Suppressor macrophage treated with lipopolysaccharide for 4 hours (primary cell): Measurements from ENCODE around the gene CUX1.
"Not testable (repeated sequence)": the region's sequence is repeated elsewhere in the genome, so short reads cannot be mapped to it uniquely, and the experiment has no call there.

Experiments
- DNase-seq: peaks from one replicate; pipeline ENCODE4 v3.0.0-alpha.2; 2020

Gene CUX1

DNA sequence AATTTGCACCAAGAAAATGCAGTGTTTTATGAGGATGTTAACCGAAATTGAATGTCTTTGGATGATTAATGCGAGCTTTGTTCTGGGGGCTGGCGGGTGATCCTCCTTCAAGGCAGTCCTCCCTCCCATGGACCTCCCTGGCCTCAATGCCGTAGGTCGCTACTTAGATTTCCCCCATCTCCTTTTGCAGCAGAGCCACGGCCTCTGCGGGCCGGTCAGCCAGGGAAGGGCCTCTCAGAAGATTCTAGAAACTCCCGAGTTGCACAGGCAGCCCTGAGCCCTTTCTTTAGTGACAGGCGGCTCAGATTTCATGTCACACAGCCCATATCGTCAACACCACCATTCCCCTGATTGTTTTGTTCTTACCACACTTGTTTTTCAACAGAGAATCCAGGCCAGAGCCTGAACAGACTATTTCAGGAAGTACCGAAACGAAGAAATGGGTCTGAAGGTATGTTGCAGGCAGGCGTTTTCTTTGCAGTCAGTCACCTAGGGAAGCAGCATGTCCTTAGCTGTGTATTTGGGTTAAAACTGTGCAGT, 381.1 kb downstream of the CUX1 start:
- DNase-seq: no peak

DNA sequence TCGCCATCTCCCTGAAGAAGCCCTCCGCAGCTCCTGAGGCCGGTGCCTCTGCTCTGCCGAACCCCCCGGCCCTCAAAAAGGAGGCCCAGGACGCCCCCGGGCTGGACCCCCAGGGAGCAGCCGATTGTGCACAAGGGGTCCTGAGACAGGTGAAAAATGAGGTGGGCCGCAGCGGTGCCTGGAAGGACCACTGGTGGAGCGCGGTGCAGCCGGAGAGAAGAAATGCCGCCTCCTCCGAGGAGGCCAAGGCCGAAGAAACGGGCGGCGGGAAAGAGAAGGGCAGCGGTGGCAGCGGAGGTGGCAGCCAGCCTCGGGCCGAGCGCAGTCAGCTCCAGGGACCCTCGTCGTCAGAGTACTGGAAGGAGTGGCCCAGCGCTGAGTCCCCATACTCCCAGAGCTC, 384.1 kb downstream of the CUX1 start:
- no peak for DNase-seq

DNA sequence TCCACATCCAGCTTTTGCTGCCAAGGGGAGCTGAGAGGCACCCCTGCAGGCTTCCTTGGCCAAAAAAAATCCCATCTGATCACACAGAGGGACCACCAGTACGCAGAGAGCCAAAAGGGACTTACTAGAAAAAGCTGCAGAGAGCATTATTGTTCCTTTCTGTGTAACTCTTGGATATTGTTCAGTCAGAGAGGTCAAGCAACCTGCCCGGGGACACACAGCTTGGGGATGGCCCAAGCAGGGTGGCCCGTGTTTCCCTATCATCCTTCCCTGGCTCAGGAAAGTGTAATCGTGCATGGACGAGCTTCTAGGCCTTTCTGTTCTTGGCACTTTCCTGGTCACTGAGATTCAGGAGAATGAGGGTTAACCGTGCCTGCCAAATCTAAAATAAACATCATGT, 385.1 kb downstream of the CUX1 start:
- no peak for DNase-seq

DNA sequence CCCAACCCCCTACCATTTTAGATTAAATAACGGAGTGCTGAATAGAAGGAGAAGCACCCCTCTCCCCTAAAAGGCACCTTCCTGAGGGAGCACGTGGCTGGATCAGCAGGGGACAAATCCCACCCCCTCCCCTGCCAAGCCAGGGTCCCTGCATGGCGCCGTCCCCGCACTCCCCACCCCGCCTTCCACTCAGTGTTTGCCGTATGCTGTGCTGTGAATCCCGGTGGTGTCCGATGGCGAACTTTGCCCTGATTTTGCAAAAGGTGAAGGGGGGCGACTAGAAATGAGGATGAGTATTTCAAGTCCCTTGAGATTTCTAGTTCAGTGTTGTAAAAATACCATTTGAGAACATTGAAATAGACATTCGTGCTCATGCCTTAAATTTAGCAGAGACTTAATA, 385.8 kb downstream of the CUX1 start:
- DNase-seq: no peak

DNA sequence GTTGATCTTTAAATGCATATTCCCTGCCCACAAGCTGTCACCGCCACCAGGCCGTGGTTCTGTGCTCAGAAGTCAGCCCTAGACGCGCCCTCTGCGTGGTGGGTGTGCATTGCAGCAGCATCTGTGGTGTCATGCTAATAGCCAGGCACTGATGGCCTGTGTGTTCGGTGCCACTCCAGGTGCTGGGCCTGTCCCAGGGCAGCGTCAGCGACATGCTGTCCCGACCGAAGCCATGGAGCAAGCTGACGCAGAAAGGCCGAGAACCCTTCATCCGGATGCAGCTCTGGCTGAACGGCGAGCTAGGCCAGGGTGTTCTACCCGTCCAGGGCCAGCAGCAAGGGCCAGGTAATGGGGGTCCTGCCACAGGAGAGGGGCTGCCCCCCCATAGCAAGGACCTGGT, 386.8 kb downstream of the CUX1 start:
- DNase-seq: no peak

DNA sequence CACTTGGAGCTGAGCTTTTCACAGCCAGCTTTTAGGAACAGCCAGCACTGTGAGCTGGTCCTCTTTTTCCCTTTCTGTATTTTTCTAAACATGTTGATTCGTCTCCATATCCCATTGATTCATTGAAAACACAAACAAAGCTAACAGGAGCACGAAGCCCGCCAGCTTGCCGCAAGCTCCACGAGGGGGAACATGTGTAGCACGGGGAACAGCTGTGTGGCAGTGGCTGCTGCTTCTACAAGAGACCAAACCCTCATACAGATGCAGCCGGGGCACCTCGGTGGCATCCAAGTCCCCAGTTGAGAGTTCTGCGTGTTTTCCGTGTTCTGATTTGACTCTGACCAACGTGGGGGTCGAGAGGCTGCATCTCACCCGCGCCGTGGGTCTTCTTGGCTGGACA, 388.5 kb downstream of the CUX1 start:
- DNase-seq: no peak

DNA sequence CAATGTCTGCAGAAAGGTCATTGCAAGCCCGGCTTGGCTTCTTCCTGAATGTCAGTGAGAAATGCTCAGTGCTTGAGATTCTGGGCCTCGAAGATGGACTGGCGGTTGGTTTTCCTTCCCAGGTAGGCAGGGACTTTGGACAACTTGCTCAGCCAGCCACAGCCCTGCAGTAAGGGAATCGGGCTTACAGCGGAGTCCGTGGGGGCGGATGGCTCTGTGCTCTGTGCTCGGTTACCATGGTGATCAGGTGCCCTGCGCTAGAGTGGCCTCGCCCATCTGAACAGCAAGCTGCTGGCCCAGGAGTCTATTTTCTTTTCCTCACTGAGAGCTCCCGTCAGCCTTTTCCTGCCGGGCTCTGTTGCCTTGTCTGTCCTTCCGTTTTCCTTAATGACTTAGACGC, 391.4 kb downstream of the CUX1 start:
- DNase-seq: no peak

DNA sequence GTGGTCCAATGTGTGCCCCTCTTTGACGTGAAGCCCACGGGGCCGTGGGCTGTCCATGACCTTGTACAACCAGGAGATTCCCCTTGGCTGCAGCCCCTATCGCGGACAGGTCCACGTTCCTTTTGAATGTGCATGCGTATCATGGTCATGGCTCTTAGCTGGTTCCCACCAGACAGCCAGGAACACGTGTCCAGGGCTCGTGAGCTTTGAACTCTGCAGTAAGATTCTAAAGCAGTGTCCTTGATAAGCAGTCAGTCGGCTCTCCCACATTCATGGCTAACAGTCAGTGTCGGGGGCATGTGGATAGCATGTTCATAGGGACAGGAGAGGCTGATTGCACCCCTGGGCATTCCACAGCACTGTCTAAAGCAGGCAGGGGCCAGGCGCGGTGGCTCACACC, 393.4 kb downstream of the CUX1 start:
- DNase-seq: no peak

DNA sequence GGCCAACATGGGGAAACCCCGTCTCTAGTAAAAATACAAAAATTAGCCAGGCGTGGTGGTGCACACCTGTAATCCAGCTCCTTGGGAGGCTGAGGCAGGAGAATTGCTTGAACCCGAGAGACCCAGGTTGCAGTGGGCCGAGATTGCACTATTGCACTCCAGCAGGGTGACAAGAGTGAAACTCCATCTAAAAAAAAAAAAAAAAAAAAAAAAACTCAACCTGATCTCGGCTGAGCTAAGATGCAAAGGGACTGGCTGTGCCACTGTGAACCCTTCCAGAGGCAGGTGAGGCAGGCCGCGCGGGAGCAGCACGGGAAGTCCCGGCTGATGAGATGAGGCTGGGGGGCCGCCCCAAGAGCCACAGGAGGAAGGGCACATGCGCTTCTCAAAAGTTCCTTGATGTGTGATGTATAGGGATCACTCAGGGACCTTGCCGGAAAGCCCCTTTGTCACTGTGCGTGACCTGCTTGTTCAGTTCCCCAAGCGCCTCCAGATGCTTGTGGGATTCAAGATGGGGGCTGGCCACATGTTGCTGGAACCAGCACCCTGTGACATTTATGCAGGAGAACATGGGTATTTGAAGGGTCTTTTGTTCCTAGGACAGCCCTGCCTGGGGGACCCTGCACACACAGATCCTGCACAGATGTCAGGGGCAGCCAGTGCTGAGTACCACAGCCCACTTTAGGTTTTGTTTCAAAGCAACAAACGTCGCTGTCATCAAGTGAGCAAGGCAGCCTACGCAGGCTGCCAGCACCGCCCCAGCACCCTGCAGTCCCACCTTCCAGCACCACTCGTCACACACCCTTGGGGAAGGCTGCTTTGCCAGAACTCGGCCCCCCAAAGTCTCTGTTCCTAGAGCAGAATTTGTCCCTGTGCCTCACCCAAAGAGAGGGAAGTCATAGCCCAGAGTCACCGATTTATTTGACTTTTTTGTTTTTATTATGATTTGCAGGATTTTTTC, 394.4 kb downstream of the CUX1 start:
- no peak for DNase-seq

DNA sequence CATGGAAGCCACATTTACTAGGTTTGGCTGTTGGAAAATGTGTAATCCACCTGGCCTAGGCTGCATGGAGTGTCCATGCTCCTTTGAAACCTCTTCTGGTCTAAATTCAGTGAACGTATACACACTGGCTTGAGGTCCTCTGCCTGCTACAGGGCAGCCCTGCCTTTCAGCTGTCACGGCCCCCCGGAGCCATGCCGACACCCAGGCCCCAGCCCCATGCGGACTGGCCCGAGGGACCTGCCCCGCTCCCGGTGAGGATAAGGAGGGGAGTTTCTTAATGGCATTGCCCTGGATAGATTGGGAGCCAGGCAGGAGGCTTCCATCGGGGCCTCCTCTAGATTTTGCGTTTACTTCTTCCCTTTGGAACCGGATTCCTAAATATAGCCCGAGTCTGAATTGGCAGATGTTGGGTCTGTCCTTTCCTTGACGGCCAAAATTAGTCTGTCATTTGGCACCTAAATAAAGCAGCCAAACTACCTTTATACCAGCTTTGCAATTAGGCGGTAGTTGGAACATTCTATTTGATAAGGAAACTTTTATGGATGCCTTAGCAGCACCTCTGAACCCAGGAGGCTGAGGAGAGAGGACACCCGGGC, 397.1 kb downstream of the CUX1 start:
- DNase-seq: no peak

DNA sequence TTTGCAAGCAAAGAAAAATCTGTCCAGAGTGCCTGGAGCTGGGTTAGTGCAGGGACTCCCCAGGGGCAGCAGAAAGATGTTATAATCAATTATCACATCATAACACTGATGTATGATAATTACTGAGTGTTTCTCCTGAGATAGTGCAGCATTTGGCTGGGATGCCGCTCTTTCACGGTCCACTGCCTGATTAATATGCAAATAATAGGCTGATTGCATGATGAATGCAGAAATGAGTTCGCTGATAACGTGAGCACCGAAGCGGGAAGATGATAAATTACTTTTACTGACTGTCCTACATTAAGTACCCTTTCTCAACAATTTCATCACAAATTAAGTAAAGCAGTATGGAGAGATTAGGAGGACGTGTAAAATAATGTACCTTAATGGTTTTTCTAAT, 397.8 kb downstream of the CUX1 start:
- DNase-seq: no peak

DNA sequence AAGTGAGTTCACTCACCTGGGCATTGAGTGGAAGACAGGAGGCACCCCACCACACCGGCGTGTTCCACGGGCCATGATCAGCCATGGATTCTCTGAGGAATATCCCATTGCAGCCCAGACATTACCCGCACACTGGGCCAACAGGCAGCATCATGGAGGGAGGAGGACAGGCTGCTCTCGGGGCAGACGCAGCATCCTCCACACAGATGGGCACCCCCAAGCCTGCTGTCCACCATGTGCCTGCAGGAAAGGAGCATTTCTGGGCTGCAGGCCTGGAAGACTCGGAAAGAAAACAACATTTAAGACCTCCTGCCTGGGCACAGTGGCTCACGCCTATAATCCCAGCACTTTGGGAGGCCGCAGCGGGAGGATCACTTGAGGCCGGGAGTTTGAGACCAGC, 398.3 kb downstream of the CUX1 start:
- no peak for DNase-seq

DNA sequence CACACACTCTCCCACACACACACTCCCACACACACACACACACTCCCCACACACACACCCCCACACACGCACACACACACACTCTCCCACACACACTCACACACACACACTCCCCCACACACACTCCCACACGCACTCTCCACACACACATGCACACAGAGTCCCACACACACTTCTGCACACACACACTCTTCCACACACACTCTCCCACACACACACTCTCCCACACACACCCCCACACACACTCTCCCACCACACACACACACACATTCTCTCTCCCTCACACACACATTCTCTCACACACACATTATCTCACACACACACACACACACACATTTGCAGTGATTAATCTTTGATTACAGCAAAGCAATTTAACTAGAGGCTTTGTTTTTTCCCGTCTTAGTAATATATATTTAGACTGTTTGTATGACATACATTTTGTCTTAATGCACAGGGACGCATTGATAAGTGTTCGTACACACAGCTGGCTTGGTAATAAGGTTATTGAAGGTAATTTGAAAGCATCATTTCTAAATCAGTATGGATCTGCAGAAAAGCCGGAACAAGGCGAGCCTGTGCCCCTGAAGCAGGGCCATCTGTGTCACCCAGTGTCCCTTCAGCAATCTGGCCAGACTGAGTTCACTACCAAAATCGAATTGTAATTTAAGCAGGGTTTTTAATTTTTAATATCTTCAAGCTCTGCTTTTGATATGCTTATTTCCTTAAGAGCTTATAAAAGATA, 399.3 kb downstream of the CUX1 start:
- DNase-seq: no peak

DNA sequence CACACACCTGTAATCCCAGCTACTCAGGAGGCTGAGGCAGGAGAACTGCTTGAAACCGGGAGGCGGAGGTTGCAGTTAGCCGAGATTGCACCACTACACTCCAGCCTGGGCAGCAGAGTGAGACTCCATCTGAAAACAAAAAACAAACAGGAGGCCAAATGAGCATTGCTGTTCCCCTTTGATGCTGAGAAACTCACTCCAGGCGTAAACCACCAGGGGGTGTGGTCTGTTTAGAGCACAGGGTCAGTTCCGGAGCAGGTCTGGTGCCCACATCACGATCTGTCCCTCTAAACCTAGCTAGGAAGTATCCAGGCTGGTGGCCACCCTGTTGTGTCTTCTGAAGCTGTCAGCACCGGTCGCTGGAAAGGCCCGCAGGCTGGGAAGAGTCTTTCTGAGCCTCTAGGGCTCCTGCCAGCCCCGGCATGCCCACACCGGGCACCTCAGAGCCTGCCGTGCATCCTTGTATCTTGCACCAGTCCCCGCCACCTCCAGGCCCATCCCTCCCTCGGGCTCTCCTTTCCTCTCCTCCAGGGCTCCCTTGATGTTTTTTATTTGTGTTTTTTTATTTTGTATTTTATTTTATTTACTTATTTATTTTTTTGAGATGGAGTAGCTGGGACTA, 402.9 kb downstream of the CUX1 start:
- DNase-seq: no peak

DNA sequence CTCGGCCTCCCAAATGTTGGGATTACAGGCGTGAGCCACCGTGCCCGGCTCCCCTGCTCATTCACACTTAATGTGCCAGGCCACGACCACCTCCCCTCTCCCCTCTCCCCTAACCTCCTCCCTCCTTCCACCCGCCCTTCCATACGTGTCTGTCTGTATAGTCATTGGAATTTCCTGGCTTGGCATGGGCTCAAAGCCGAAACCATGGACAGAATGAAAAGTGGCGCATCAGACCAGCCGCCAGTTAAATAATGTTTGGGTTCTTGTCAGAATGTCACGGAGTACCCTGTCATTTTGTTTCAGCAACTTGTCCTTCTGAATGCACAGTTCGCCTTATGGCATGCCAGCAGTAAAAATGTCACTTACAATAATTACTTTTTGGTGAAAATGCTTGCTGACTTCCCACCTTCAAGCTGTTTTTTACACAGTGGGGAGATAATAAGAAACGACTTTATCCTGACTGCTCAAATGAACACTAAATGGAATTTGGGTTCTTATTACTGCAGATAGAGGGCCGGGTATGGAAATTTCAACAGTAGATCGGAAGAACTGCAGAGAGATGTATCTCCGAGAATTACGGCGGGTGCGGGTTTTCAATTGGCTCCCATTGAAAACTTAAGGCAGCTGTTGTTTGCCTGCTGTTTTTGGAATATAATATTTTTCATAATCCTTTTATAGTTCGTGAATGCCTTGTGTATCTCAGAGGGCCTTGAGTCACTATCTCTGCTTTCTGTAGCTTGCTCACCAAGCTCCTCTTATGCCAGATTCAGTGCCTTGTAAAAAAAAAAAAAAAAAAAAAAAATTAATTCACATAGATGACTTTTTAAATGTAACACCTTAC, 403.8 kb downstream of the CUX1 start:
- DNase-seq: no peak

DNA sequence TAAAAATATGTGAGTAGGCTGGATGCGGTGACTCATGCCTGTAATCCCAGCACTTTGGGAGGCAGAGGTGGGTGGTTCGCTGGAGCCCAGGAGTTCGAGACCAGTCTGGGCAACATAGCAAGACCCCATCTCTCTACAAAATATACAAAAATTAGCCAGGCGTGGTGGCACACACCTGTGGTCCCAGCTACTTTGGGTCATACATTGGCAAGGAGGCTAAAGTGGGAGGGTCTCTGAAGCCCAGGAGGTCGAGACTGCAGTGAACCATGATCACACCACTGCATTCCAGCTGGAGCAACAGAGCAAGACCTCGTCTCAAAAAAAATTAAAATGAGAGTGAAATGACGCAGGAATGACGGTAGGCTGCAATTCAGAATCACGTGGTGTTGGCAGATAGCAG, 404.5 kb downstream of the CUX1 start:
- DNase-seq: no peak

DNA sequence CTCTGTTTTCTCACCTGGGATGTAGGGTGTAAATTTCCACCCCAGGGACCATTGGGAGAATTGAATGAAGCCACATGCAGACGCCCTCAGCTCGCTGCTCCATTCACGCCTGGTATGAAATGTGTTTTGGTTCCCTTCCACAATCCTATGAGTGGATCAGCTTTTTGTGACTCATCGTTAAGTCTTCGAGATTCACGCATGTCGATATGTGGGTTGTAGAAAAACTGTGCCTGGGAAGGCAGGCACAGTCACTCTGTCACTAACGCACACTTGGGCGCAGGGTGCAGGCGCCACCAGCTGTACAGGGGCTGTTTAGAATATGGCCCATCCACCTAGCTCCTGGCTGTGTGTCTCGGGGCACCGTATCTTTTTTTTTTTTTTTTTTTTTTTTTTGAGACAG, 405.0 kb downstream of the CUX1 start:
- no peak for DNase-seq

DNA sequence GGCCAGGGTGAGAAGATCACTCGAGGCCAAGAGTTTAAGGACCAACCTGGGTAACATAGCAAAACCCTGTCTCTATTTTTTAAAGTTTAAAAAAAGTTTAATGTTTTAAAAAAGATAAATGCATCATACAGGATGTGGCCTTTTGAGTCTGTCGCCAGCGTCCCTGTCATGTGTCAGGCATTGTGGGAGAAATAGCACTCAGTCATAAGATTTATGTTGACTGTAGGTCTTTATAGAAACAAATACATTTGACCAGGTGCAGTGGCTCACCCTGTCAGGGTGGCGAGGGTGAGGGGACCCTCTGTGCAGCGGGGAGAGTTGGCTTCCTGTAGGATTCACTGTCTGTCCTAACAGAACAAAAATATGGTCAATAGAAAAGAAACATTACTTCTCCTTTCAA, 405.8 kb downstream of the CUX1 start:
- DNase-seq: no peak

DNA sequence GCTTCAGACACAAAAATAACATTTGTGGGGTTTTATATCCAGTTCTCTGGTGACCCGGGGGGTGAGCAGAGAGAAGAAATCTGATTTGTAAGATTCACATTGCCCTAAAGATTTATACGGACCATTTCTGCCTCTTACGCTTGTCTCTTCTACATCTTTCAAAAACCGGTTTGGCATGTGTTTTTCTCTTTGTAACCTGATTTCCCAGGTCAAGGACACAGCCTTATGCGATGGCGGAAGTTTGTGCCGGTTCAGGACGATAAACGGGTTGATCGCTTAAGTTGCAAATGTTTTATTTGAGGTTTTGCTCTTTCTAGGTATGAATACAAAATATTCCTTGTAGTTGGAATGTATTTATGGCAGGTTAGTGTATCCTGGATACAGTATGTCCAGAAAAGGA, 407.6 kb downstream of the CUX1 start:
- no peak for DNase-seq

DNA sequence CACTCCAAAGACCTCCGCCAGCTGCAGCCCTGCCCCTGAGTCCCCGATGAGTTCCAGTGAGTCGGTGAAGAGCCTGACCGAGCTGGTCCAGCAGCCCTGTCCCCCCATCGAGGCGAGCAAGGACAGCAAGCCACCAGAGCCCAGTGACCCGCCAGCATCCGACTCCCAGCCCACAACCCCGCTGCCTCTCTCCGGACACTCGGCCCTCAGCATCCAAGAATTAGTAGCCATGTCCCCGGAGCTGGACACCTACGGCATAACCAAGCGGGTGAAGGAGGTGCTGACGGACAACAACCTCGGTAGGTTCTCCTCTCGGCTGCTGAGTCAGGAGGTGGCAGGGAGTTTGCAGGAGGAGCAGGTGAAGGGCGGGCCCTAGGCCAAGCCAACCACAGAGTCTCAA, 409.9 kb downstream of the CUX1 start:
- DNase-seq: no peak

DNA sequence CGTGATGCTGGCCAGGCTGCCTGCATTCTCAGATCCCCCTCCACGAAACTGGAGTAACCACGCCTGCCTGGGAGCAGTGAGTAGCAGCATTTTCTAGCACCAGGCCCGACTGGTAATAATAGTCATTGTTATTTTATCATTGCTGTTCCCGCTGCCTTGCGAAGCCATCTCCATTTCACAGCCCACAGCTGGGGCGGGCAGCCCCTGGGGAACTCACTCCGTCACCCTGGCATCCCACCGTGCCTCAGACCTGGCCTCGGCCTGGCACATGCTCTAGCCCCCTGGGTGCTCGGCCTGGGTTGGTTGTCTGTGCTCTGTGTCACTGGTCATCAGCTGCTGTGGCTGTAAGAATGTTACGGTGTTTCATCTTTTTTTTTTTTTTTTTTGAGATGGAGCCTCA, 411.5 kb downstream of the CUX1 start:
- DNase-seq: no peak

DNA sequence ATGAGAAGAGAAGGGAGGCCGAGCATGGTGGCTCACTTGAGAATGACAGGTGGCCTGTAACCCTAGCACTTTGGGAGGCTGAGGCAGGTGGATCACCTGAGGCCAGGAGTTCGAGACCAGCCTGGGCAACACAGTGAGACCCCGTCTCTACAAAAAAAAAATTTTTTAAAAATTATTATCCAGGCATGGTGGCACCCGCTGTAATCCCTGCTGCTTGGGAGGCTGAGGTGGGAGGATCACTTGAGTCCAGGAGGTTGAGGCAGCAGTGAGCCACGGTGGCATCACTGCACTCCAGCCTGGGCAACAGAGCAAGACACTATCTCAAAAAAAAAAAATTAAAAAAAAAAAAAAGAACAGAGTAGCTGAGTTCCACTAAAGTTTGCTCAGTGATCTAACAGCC, 412.7 kb downstream of the CUX1 start:
- not testable (repeated sequence) for DNase-seq
